PC-9 (cell line): ENCODE data around the gene KIF5B. TPM values are rescaled to one million over a fixed set of nuclear protein-coding genes. Genes with fewer than 3 reads are reported as not detected.

Experiments used
- BruUV-seq: library from RNA; stranded (reverse); fragments of 400-500 nt; replicated peaks from 2 replicates; lab custom pipeline; 2021; lab: Mats Ljungman, UMichigan
- CTCF ChIA-PET: fragments of 300-600 bp; sonication (Branson Sonifier 250); formaldehyde crosslinking; loops from one replicate; lab custom pipeline; 2022; ENCODE audit warnings: antibody characterized with exemption; lab: Charles Lee
- POLR2A ChIA-PET: fragments of 300-600 bp; sonication (Branson Sonifier 250); formaldehyde crosslinking; loops from one replicate; lab custom pipeline; 2022; ENCODE audit warnings: antibody characterized with exemption; ENCODE audit not compliant: unreplicated experiment; lab: Charles Lee
- DNase-seq, 2 experiments: peaks; one replicate each; pipeline versions ENCODE4 v3.0.0 to v3.0.0-alpha.2; 2015 to 2022; ENCODE audit warnings: mixed read lengths in 1 of 2
- H2AFZ ChIP-seq: fragments of 200-600 bp; sonication (generic); 2 replicates; pipeline ENCODE4 v1.8.1; 2017; ENCODE audit warnings: antibody characterized with exemption
- H3F3A ChIP-seq: fragments of 200-600 bp; sonication (generic); 2 replicates; pipeline ENCODE4 v1.8.1; 2017; ENCODE audit warnings: antibody characterized with exemption, mild to moderate bottlenecking, low read depth; ENCODE audit not compliant: insufficient read depth
- H3K27ac ChIP-seq: fragments of 200-600 bp; sonication (generic); 2 replicates; pipeline ENCODE4 v1.6.1; 2016; ENCODE audit warnings: mixed run types
- H3K27me3 ChIP-seq: fragments of 200-600 bp; sonication (generic); 2 replicates; pipeline ENCODE4 v1.6.1; 2016; ENCODE audit warnings: low read depth, mixed run types; ENCODE audit not compliant: insufficient read depth
- H3K36me3 ChIP-seq: fragments of 200-600 bp; sonication (generic); 2 replicates; pipeline ENCODE4 v1.6.1; 2016; ENCODE audit warnings: low read depth, mixed run types
- H3K4me1 ChIP-seq: fragments of 200-600 bp; sonication (generic); replicated peaks from 2 replicates; pipeline ENCODE4 v1.6.1; 2016; ENCODE audit warnings: mixed run types; ENCODE audit not compliant: insufficient read depth
- H3K4me2 ChIP-seq: fragments of 200-600 bp; sonication (generic); 2 replicates; pipeline ENCODE4 v1.6.1; 2017; ENCODE audit warnings: mixed run types
- H3K4me3 ChIP-seq: fragments of 200-600 bp; sonication (generic); 2 replicates; pipeline ENCODE4 v1.6.1; 2016; ENCODE audit warnings: mixed run types
- H3K79me2 ChIP-seq: fragments of 200-600 bp; sonication (generic); 2 replicates; pipeline ENCODE4 v1.6.1; 2017; ENCODE audit warnings: low read depth, mixed run types
- H3K9me2 ChIP-seq: fragments of 200-600 bp; sonication (generic); 2 replicates; pipeline ENCODE4 v1.8.1; 2017; ENCODE audit warnings: mild to moderate bottlenecking; ENCODE audit not compliant: insufficient read depth
- H3K9me3 ChIP-seq: fragments of 200-600 bp; sonication (generic); 2 replicates; pipeline ENCODE4 v1.8.1; 2016; ENCODE audit warnings: low read depth; ENCODE audit not compliant: insufficient read depth
- H4K20me1 ChIP-seq: fragments of 200-600 bp; sonication (generic); 2 replicates; pipeline ENCODE4 v1.8.1; 2017; ENCODE audit not compliant: insufficient read depth
- CTCF ChIP-seq: fragments of 200-600 bp; sonication (generic); conservative IDR thresholded peaks from 2 replicates; pipeline ENCODE4 v1.6.1; 2017; ENCODE audit warnings: mixed run types, antibody characterized with exemption, mild to moderate bottlenecking, moderate library complexity
- EZH2 ChIP-seq: fragments of 200-600 bp; sonication (generic); IDR thresholded peaks from 2 replicates; pipeline ENCODE4 v1.8.0; 2017; ENCODE audit warnings: antibody characterized with exemption, low read depth
- intact Hi-C: fragments of 100-400 bp; cut with micrococcal nuclease; formaldehyde crosslinking; loops from one replicate; pipeline ENCODE4 v1.10.0; 2022; ENCODE audit not compliant: unreplicated experiment
- total RNA-seq: library from RNA; stranded (reverse); gene quantifications from 2 replicates; pipeline ENCODE4 v1.2.3, GENCODE V29; 2021

Gene KIF5B
- total RNA-seq, 1 experiment from 2014 or later: 76.9 TPM

DNA sequence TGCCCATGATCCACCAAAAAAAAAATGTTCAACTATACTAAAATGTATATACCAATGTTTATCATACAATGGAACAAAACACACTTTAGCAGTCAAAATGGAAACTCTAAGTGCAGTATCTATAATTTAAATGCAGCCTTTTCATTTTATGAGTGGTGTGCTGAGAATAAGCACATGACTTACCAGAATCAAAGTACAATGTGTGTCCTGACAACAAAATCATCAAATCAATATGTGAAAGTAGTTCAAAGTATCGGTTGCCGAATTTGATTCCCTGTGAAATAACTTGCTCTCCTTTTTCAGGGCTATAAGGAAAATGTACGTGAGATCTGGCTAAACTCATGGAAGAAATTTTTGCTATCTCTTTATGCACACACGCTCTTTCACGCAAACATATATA, 16.9 kb upstream of the KIF5B start:
- H4K20me1 ChIP-seq: no peaks in the 10 kb centered on the region
- H3K9me2 ChIP-seq: no peaks in the 10 kb centered on the region
- no peaks in the 10 kb centered on the region for H3K27me3 ChIP-seq
- H3K9me3 ChIP-seq: no peaks in the 10 kb centered on the region
- no peak overlapping the region for H2AFZ ChIP-seq
- H3F3A ChIP-seq: no peaks in the 10 kb centered on the region
- H3K4me1 ChIP-seq: peaks cover 6% of the 10 kb centered on the region
- no peak for DNase-seq
- H3K4me3 ChIP-seq: no peak overlapping the region
- TF ChIP-seq EZH2 (no peak), CTCF (no peak)
- no peak overlapping the region for H3K27ac ChIP-seq
- H3K4me2 ChIP-seq: no peak overlapping the region
- ChIA-PET CTCF (no interaction called here), POLR2A (no interaction called here)
- BruUV-seq: no TSS peak
- H3K79me2 ChIP-seq: no peaks in the 10 kb centered on the region
- intact Hi-C loops: no loop called here
- no peaks in the 10 kb centered on the region for H3K36me3 ChIP-seq

GRCh38 chr10:32072025-32072800, 16.0 kb upstream of the KIF5B start:
- intact Hi-C loops: no loop called here
- no TSS peak for BruUV-seq
- POLR2A ChIA-PET: no interaction called here

DNA sequence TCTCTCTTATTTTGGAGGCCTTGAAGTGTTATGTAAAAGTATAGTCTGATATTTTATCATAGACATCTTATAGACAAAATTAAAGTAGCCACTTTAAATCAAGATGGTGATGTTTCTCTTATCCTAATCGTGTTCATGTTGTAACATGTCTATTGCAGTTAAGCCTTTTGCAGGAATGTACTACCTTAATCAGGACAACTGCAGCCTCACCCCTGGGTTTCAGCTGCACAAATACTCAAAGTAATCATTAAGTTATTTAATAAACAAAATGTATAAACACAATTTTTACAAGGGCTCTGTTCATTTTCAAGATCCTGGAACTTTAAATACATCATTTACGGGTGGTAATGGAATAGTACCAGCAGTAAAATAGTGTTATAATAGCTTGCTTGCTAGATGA, 14.4 kb upstream of the KIF5B start:
- CTCF ChIA-PET: interaction anchor here (0.5 kb wide), 1 partner anchor 21 kb away, joined by 8 read pairs; no protein-coding TSS in a partner anchor
- no peak for DNase-seq
- BruUV-seq: no TSS peak

More at GRCh38 chr10:32072025-32072800, 16.0 kb upstream of the KIF5B start:
- no peaks in the 10 kb centered on the region for H3F3A ChIP-seq
- TF ChIP-seq EZH2 (no peak), CTCF (no peak)
- H3K27me3 ChIP-seq: no peaks in the 10 kb centered on the region
- H3K79me2 ChIP-seq: no peaks in the 10 kb centered on the region
- H3K9me2 ChIP-seq: no peaks in the 10 kb centered on the region
- no peaks in the 10 kb centered on the region for H3K36me3 ChIP-seq
- no peaks in the 10 kb centered on the region for H4K20me1 ChIP-seq
- H3K4me2 ChIP-seq: no peak overlapping the region
- H3K9me3 ChIP-seq: no peaks in the 10 kb centered on the region
- H3K4me1 ChIP-seq: no peaks in the 10 kb centered on the region
- no peak overlapping the region for H2AFZ ChIP-seq
- DNase-seq: no peak
- CTCF ChIA-PET: no interaction called here
- no peak overlapping the region for H3K4me3 ChIP-seq
- no peak overlapping the region for H3K27ac ChIP-seq

More for the DNA sequence above, 14.4 kb upstream of the KIF5B start:
- Histone ChIP-seq H3K4me2 (no peak overlapping the region), H3F3A (0 out of 2 replicates have a peak, but pooled peaks cover 5% of the 10 kb centered on the region), H3K27ac (no peak overlapping the region), H3K4me3 (no peak overlapping the region), H3K36me3 (no peaks in the 10 kb centered on the region), H3K9me2 (no peaks in the 10 kb centered on the region), H3K9me3 (no peaks in the 10 kb centered on the region), H3K79me2 (no peaks in the 10 kb centered on the region), H3K27me3 (no peaks in the 10 kb centered on the region), H2AFZ (no peak overlapping the region), H4K20me1 (no peaks in the 10 kb centered on the region), H3K4me1 (no peaks in the 10 kb centered on the region)
- POLR2A ChIA-PET: no interaction called here
- TF ChIP-seq CTCF: no peak
- no peak for TF ChIP-seq EZH2
- intact Hi-C loops: no loop called here
